NAMALWA (cell line): ENCODE measurements around the gene PEX10.
A peak's percentile ranks its signal among the peaks of the same experiment; 100 is the strongest.
"Not testable (repeated sequence)": the region's sequence is repeated elsewhere in the genome, so short reads cannot be mapped to it uniquely, and the experiment has no call there.

Source experiments
- DNase-seq: peaks from one replicate; pipeline ENCODE4 v3.0.0-alpha.2; 2015; ENCODE audit warnings: low spot score

The PEX10 gene

GRCh38 chr1:2412395-2412772 lies at the start of gene PEX10:
PEX10 (minus strand) TSS chr1:2412564; CDS start chr1:2412502, 62 bp downstream.
- peak; percentile 98 for DNase-seq

- no peak for DNase-seq
Measured at GRCh38 chr1:2460996-2461751, 48.8 kb upstream of the PEX10 start.

- DNase-seq = peak; percentile 52
Measured at GRCh38 chr1:2460203-2460602, 47.8 kb upstream of the PEX10 start.

DNA sequence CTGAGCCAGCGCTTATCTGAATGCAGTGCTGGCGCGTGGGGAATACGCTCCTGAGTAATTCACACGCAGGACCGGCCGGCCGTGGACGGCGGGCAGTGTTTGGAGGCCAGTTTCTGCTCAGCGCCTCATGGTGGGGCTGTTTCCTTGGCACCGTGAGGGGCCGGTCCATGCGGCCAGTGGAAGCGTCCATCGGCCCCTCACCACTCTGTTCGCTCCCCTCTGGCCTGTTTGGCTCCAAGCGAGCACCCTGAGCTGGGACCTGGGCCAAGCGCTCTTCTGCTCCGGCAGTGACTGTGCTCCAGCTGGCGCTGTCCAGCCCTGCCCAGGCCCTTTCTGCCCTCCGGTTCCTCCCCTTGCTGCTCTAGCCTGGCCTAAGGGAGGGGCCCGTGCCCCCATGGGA lies 47.4 kb upstream of the PEX10 start:
- DNase-seq = no peak

DNA sequence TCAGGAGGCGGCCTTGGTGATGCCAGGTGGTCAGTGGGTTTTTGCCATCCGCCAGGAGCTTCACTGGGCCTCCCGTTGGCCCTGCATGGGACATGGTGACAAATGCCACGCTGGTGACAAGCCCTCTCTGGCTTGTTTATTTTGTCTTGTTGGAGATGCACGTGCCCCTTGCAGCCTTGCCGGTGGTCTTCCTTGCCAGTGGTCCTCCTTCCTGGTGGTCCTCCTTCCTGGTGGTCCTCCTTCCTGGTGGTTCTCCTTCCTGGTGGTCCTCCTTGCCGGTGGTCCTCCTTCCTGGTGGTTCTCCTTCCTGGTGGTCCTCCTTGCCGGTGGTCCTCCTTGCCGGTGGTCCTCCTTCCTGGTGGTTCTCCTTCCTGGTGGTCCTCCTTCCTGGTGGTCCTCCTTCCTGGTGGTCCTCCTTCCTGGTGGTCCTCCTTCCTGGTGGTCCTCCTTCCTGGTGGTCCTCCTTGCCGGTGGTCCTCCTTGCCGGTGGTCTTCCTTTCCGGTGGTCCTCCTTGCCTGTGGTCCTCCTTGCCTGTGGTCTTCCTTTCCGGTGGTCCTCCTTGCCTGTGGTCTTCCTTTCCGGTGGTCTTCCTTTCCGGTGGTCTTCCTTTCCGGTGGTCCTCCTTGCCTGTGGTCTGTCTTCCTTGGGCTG lies 46.9 kb upstream of the PEX10 start:
- not testable (repeated sequence) for DNase-seq

- DNase-seq = no peak
Measured at GRCh38 chr1:2458687-2459086, 46.3 kb upstream of the PEX10 start.

- no peak for DNase-seq
Measured at GRCh38 chr1:2457444-2457843, 45.1 kb upstream of the PEX10 start.

- DNase-seq = no peak
Measured at GRCh38 chr1:2455757-2456156, 43.4 kb upstream of the PEX10 start.

DNA sequence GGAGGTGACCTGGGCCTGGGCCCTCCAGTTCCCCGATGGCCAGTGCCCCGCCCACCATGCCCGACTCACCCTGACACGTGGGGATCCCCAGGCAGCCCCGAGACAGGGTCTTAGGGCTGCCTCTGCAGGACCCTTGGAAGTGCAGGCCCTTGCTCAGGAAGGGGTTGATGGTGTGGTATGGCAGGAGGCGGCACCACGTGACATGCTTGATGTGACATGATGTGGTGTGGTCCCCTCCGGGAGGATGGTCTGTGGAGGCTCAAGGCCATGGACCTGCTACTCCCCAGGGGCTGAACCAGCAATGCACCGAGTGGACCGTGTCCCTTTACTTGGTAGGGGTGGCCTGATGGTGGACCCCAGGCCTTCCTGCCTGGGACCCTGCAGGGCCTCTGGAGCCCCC lies 41.9 kb upstream of the PEX10 start:
- DNase-seq = no peak

DNA sequence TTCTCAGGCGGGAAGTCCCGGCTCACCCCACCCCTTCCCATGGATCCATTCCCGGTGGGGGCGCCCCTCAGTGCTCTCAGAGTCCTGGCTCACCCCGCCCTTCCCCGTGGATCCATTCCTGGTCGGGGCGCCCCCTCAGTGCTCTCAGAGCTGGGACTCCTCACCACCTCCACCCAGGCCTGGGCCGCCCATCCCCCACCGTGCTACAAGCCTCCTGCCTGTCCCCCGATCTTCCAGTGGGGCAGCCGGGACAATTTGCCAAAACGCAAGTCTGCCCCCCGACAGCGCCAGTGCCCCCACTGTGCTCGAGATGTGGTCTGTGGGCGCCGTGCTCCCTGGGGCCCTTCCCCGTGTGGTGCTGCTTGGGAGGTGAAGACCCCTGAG lies 40.6 kb upstream of the PEX10 start:
- no peak for DNase-seq

- no peak for DNase-seq
Measured at GRCh38 chr1:2452201-2452931, 40.0 kb upstream of the PEX10 start.

DNA sequence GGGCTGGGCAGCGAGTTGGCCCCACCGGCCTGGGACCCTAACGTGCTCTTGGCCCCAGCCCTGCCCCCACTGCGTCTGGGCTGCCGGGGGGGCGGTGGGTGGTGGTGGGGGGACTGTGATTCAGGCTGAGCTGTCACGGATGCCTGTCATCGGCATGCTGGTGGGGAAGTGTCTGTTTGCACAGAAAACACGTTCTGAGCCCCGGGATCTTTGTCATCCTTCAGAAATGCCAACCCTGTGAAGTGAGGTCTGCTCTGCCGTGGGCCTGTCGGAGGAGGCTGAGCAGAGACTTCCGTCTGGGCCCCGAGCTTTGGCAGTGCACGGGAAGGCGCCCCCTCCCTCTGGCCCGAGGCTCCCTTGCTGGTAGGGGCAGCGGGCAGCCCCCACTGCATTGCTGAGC lies 39.4 kb upstream of the PEX10 start:
- DNase-seq = no peak

DNA sequence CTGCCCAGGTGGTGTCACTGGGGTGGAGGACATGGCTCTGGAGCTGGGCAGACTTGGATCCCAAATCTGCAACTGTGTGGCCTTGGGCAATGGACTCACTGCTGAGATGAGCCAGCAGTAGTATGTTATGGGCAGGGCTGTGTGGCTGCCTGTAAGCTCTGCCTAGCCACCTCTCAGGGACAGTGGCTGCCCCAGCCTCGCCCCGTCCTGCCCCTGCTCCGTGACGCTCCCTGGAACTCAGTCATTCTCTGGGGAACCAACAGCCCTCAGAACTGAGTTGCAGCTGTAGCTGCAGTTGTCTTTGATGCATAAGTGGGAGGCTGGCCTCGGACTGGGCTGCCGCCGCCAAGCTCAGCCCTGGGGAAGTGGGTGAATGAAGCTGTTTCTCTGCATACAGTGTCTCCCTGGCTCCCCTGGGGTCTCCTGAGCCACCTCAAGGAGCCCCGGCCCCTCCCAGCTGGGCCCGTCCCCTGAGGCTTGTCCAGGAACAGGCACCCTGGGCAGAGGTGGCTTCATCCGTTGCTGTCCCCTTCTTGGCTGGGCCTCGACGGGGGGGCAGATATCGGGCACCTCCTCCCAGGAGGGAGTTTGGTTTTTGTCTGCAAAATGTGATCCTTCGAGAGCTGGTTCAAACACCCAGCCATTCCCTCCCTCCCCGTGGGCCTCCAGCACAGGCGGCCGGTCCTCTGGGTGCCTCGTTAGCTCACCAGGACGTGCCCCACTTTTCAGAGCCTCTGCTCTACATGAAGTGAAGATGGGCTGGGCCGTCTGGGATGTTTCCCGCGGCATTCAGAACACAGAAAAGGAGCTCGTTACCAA lies 37.5 kb upstream of the PEX10 start:
- no peak for DNase-seq

- DNase-seq = no peak
Measured at GRCh38 chr1:2448098-2448445, 35.7 kb upstream of the PEX10 start.

DNA sequence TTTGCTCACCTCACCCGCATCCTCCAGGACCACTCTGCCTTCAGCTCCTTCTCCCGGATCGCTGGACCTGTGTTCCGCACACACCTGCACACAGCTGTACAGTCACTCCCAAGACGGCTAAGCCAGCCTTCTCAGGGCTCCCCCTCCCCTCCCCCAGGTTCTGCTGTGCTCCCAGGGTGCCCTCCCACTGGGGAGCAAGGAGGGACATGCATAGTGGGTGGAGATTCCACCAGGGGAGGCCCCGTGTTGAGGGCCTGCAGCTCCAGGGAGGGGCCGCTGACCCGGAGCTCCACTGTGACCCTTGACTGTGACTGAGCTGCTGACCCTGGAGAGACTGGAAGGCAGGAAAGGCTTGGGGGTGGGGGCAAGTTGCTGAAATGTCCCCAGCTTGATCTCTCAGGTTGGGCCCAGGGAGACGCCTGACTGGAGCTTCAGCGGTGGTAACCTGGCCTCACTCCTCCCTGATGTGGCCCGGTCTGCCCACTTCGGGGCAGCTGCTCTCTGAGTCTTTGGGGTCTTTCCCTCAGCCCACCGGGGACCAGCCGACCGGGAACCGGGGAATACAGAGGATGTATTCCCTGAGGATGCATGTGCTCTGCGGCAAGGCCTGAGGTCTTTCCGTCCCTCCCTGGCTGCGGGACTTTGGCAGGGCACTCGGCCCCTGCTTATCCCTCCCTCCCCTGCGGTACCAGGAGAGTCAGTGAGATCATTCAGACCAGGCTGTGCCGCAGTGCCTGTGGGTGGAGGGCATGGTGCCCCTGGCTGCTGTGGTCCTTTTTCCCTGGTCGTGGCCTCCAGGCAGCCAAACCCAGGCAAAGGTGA lies 35.1 kb upstream of the PEX10 start:
- DNase-seq = no peak

DNA sequence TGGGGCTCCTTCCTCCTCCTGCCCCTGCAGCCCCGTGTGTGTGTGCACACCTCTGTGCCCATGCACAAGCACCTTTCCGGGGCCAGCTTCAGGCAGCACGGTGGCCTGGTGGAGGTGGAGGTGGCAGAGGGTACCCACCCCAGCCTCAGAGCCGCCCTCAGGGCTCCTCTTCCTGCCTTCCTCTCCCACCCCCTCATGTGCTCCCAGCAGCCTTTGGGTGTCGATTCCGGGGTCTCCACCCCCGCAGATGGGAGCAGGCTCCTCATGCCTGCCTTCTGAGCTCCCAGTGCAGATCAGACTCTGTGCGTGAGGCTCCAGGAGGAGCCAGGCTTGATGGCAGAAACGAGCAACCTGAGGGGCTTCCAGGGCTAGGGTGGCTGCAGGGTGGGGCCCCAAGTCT lies 34.5 kb upstream of the PEX10 start:
- no peak for DNase-seq

GRCh38 chr1:2446394-2446793 lies 34.0 kb upstream of the PEX10 start:
- no peak for DNase-seq

DNA sequence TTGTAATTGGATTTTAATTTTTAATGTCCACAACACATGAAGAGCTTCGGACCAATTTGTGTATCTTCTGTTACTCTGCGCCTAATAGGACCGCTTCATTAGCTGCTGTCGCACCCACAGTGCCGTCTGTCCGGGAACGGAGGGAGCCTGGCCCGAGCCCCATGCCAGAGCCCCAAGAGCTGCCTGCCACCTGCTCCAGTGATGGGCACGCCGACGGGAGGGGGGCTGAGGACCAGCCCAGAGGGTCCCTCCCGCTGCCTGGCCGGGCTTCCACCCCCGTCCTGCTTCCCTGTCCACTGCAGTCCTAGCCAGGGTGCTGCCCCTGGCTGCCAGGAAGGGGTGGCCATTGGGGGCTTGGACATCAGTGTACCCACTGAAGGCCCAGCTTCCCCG lies 33.5 kb upstream of the PEX10 start:
- no peak for DNase-seq

- no peak for DNase-seq
Measured at GRCh38 chr1:2445162-2445822, 32.9 kb upstream of the PEX10 start.

GRCh38 chr1:2444138-2444591 lies 31.8 kb upstream of the PEX10 start:
- no peak for DNase-seq
